Esophagus squamous epithelium (tissue), 5 donors: ENCODE data around the gene TMEM80. TPM values are rescaled to one million over a fixed set of nuclear protein-coding genes. Genes with fewer than 3 reads are reported as not detected.
"Not testable (repeated sequence)": the region's sequence is repeated elsewhere in the genome, so short reads cannot be mapped to it uniquely, and the experiment has no call there.

ENCODE experiments used
- DNase-seq: peaks from one replicate; lab custom pipeline; 2025; lab: John Stamatoyannopoulos, UW
- H3K27ac ChIP-seq, 4 donors: fragments of 200-600 bp; sonication (generic); one replicate each; pipeline ENCODE4 v1.5.1; 2016 to 2019; ENCODE audit warnings: mild to moderate bottlenecking in 1 of 4
- H3K27me3 ChIP-seq, 4 donors: fragments of 200-600 bp; sonication (generic); 1 replicate in 3 of 4; 2 replicates in 1 of 4; pipeline versions ENCODE4 v1.5.1 to v1.6.0; 2017 to 2021; ENCODE audit warnings: antibody characterized with exemption in 1 of 4
- H3K36me3 ChIP-seq, 3 donors: fragments of 200-600 bp; sonication (generic); one replicate each; pipeline ENCODE4 v1.5.1; 2016 to 2019
- H3K4me1 ChIP-seq, 3 donors: fragments of 200-600 bp; sonication (generic); one replicate each; pipeline ENCODE4 v1.5.1; 2017 to 2019
- H3K4me3 ChIP-seq, 4 donors: fragments of 200-600 bp; sonication (generic); 1 replicate in 3 of 4; 2 replicates in 1 of 4; pipeline ENCODE4 v1.5.1; 2016 to 2019; ENCODE audit warnings: mild to moderate bottlenecking in 2 of 4, moderate library complexity in 1 of 4
- H3K9me3 ChIP-seq, 3 donors: fragments of 200-600 bp; sonication (generic); one replicate each; pipeline ENCODE4 v1.5.1; 2016 to 2019
- POLR2A ChIP-seq, 4 donors: fragments of 450-650 bp; IDR thresholded peaks; one replicate each; pipeline ENCODE4 v1.6.1; 2017; ENCODE audit warnings: antibody characterized with exemption in 4 of 4, mild to moderate bottlenecking in 4 of 4, moderate library complexity in 3 of 4
- WGBS, 2 donors: methylation state at CpG; one replicate each; pipeline ENCODE4 v1.1.5; 2018; 5-methylcytosine and 5-hydroxymethylcytosine counted together
- intact Hi-C: fragments of 100-400 bp; cut with DNase I; formaldehyde crosslinking; loops from one replicate; pipeline ENCODE4 v1.15.0; 2022
- total RNA-seq, 4 donors: library from RNA; depleted of rRNA; stranded (reverse); fragments of >200 nt; gene quantifications; one replicate each; pipeline ENCODE4 v1.1.0, GENCODE V29; 2016
- TF ChIP-seq, protein P1 (sequence below), 6 experiments: fragments of 450-650 bp in 4 of 6; fragments of 200-600 bp in 2 of 6; sonication (generic) in 2 of 6; IDR thresholded peaks; one replicate each; pipeline ENCODE4 v1.5.1; 2016 to 2019; ENCODE audit warnings: antibody characterized with exemption in 6 of 6, mild to moderate bottlenecking in 4 of 6, moderate library complexity in 4 of 6
- donor health status: DM: yes; HTN: yes; CAD: no.

TMEM80 gene
- 10 to 100 TPM; 16.1 to 55.3 (median 18.1) TPM for total RNA-seq

DNA sequence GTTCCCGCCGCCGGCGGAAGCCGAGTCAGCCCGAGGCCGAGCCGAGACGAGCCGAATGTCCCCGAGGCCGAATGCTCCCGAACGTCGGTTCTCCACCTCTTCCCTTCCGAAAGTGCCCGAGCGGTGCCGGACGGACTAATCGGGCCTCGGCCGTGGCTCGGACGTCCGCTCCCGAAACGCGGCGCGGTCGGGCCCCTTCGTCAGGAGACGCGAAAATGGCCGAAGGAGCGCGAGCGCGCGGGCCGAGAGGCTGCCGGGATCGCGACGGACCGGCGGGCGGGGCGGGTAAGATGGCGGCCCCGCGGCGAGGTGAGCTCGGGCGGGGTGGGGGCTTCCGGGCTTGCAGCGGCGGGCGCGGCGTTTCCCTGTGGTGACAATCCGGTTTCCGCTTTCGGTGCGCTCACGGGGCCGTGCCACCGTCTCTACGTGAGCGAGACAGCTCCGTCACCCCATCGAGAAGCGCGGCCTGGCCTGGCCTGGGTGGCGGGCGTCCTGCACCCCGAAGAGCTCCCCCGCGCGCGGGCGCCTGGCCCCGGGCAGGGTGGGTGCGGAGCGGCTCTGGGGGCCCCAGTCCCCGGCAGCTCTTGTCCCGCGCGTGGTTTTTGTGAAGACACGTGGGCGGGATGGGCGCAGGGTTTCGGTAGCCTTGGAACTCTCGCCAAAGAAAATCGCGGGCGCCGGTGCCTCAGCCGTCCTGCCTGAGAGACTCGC is at the start of gene TMEM80:
TSS of gene TMEM80 (plus strand) at position 279 of the 711 bp plus-strand sequence. CDS start at position 291, 12 bp downstream.
- no peaks in the 10 kb centered on the region for H3K9me3 ChIP-seq
- no peaks in the 10 kb centered on the region for H3K27me3 ChIP-seq
- TF ChIP-seq, protein P1, sequence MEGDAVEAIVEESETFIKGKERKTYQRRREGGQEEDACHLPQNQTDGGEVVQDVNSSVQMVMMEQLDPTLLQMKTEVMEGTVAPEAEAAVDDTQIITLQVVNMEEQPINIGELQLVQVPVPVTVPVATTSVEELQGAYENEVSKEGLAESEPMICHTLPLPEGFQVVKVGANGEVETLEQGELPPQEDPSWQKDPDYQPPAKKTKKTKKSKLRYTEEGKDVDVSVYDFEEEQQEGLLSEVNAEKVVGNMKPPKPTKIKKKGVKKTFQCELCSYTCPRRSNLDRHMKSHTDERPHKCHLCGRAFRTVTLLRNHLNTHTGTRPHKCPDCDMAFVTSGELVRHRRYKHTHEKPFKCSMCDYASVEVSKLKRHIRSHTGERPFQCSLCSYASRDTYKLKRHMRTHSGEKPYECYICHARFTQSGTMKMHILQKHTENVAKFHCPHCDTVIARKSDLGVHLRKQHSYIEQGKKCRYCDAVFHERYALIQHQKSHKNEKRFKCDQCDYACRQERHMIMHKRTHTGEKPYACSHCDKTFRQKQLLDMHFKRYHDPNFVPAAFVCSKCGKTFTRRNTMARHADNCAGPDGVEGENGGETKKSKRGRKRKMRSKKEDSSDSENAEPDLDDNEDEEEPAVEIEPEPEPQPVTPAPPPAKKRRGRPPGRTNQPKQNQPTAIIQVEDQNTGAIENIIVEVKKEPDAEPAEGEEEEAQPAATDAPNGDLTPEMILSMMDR (IDR thresholded peaks at IDR 0.05), result no peak
- peak in 3 of 4 donors; percentile 28 to 88 (median 78) for TF ChIP-seq POLR2A (IDR thresholded peaks at IDR 0.05)
- H3K36me3 ChIP-seq, result peaks cover 0 to 29% (median 0%) of the 10 kb centered on the region in 3 donors
- peak; percentile 92 for DNase-seq
- peak within 1 kb of the TSS; percentile 64 to 87 (median 74) for H3K4me3 ChIP-seq
- peak within 1 kb of the TSS; percentile 97 to 100 (median 100) for H3K27ac ChIP-seq
- intact Hi-C loops, result no loop called here
- 0% methylated on average over 1 of the region's 101 CpGs; no CpG with 5 or more reads in 1 of the 2 donors for WGBS, 2 donors
- H3K4me1 ChIP-seq, result peaks cover 39 to 78% (median 42%) of the 10 kb centered on the region in 3 donors

DNA sequence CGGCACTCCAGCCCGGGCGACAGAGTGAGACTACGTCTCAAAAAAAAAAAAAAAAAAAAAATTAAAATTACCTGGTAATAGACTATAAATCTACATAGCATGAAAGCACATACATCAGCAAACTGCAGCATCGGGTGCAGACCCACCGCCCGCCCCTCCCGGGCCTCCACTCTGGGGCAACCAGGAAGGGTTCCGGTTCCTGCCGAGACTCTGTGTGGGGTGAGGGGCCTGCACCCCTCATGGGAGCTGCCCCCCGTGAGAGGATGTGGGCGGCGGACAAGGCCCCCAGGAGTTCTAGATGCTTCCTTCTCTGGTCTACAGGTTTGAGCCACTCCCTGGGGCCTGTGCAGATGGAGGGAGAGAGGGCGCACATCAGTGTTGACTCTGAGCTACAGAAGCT is 49.4 kb upstream of the TMEM80 start:
- peaks cover 0 to 5% (median 0%) of the 10 kb centered on the region in 3 donors for H3K4me1 ChIP-seq
- WGBS, 2 donors, result 80 to 82% methylated on average over 14 of the region's 14 CpGs
- H3K27me3 ChIP-seq, result no peaks in the 10 kb centered on the region
- no peak overlapping the region for H3K4me3 ChIP-seq
- no peaks in the 10 kb centered on the region for H3K9me3 ChIP-seq
- peaks cover 0 to 92% (median 6%) of the 10 kb centered on the region in 3 donors for H3K36me3 ChIP-seq
- intact Hi-C loops, result no loop called here
- TF ChIP-seq, protein P1 (IDR thresholded peaks at IDR 0.05), result no peak
- TF ChIP-seq POLR2A (IDR thresholded peaks at IDR 0.05), result no peak
- no peak overlapping the region for H3K27ac ChIP-seq
- DNase-seq, result no peak

DNA sequence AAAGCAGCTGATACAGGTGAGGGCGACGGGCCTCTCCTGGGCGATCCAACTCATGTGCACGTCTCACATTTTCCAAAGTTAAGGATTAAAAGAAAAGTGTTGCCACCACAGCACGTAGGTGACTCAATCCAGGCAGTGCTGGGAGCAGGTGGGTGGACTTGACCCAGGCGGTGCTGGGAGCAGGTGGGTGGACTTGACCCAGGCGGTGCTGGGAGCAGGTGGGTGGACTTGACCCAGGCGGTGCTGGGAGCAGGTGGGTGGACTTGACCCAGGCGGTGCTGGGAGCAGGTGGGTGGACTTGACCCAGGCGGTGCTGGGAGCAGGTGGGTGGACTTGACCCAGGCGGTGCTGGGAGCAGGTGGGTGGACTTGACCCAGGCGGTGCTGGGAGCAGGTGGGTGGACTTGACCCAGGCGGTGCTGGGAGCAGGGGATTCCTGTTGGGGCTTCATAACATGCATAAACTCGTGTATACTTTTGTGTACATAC is 47.9 kb upstream of the TMEM80 start:
- H3K4me1 ChIP-seq, intact Hi-C loops, H3K9me3 ChIP-seq, H3K4me3 ChIP-seq, DNase-seq, H3K27me3 ChIP-seq, H3K27ac ChIP-seq: not testable (repeated sequence)
- 78 to 88% methylated on average over 7 to 8 of the region's 14 CpGs for WGBS, 2 donors
- H3K36me3 ChIP-seq, result peaks cover 0 to 92% (median 6%) of the 10 kb centered on the region in 3 donors

DNA sequence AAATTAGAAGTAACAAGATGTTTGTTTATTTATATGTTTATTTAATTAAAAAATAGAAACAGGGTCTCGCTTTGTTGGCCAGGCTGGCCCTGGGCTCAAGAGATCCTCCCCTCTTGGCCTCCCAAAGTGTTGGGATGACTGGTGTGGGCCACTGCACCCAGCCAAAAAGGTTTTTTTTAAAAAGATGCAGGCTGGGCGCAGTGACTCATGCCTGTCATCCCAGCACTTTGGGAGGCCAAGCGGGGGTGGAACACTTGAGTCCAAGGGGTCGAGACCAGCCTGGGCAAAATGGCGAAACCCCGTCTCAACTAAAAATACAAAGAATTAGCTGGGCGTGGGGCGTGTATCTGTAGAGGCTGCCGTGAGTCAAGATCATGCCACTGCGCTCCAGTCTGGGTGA is 45.1 kb upstream of the TMEM80 start:
- no peak for TF ChIP-seq POLR2A (IDR thresholded peaks at IDR 0.05)
- TF ChIP-seq, protein P1 (IDR thresholded peaks at IDR 0.05), result no peak
- Histone ChIP-seq H3K27ac (no peak overlapping the region), H3K27me3 (no peaks in the 10 kb centered on the region), H3K4me1 (no peaks in the 10 kb centered on the region), H3K9me3 (no peaks in the 10 kb centered on the region), H3K36me3 (peaks cover 0 to 95% (median 0%) of the 10 kb centered on the region in 3 donors), H3K4me3 (no peak overlapping the region)
- intact Hi-C loops, result no loop called here
- DNase-seq, result no peak
- 90 to 92% methylated on average over 10 of the region's 10 CpGs for WGBS, 2 donors

DNA sequence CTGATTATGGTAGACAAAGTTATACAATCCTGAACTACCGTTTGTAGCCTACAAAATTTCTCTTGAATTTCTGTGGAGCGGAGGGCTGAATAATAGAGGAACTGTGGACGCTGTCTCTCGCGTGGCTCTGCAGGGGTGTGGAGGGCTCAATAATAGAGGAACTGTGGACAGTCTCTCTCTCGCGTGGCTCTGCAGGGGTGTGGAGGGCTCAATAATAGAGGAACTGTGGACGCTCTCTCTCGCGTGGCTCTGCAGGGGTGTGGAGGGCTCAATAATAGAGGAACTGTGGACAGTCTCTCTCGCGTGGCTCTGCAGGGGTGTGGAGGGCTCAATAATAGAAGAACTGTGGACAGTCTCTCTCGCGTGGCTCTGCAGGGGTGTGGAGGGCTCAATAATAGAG is 42.5 kb upstream of the TMEM80 start:
- 80 to 86% methylated on average over 7 to 14 of the region's 14 CpGs for WGBS, 2 donors
- intact Hi-C loops, DNase-seq, H3K4me1 ChIP-seq, H3K9me3 ChIP-seq, H3K27me3 ChIP-seq, H3K27ac ChIP-seq, H3K4me3 ChIP-seq: not testable (repeated sequence)
- peaks cover 0 to 93% (median 0%) of the 10 kb centered on the region in 3 donors for H3K36me3 ChIP-seq

DNA sequence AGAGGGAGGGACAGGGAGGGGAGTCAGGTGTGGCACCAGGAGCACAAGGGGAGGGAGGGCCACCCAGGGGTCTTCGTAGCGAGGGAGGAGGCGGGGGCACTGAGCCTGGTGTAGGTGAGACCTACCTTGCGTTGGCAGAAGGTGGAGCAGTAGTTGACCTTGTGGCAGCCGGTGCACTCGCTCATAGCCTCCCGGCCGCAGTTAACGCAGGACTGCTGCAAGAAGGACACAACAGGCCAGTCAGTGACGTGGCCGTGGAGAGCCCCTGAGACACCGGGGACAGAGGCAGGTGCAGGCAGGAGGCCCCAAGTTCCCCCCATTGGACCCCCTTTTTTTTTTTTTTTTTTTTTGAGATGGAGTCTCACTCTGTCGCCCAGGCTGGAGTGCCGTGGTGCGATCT is 41.8 kb upstream of the TMEM80 start:
- TF ChIP-seq, protein P1 (IDR thresholded peaks at IDR 0.05), result no peak
- TF ChIP-seq POLR2A (IDR thresholded peaks at IDR 0.05), result no peak
- intact Hi-C loops, result no loop called here
- DNase-seq, result no peak
- Histone ChIP-seq H3K4me3 (no peak overlapping the region), H3K27me3 (no peaks in the 10 kb centered on the region), H3K27ac (no peak overlapping the region), H3K9me3 (no peaks in the 10 kb centered on the region), H3K4me1 (peaks cover 0 to 16% (median 0%) of the 10 kb centered on the region in 3 donors), H3K36me3 (peaks cover 0 to 93% (median 5%) of the 10 kb centered on the region in 3 donors)
- 89 to 93% methylated on average over 14 to 15 of the region's 15 CpGs for WGBS, 2 donors

DNA sequence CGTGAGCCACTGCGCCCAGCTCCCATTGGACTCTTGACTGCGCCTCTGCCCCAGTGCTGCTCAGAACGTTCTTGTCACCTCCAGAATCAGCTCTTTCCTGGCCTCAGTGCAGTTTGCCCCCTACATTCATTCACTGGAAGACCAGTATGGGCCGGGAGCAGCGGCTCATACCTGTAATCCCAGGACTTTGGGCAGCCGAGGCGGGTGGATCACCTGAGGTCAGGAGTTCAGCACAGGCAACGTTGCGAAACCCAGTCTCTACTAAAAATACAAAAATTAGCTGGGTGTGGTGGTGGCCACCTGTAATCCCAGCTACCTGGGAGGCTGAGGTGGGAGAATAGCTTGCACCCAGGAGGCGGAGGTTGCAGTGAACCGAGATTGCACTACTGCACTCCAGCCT is 41.2 kb upstream of the TMEM80 start:
- H3K36me3 ChIP-seq, result peaks cover 2 to 93% (median 7%) of the 10 kb centered on the region in 3 donors
- WGBS, 2 donors, result 74 to 88% methylated on average over 3 to 8 of the region's 12 CpGs
- H3K4me1 ChIP-seq, result peaks cover 0 to 21% (median 0%) of the 10 kb centered on the region in 3 donors
- H3K27me3 ChIP-seq, H3K27ac ChIP-seq, H3K4me3 ChIP-seq, H3K9me3 ChIP-seq, intact Hi-C loops, DNase-seq: not testable (repeated sequence)
